CD14-positive monocyte (primary cell): ENCODE data around the gene IL5. TPM values are rescaled to one million over a fixed set of nuclear protein-coding genes. Genes with fewer than 3 reads are reported as not detected.

Experiments used
- DNase-seq, 3 donors: peaks; one replicate each; pipeline ENCODE4 v3.0.0-alpha.2; 2011 to 2022
- H2AFZ ChIP-seq: 2 replicates; pipeline ENCODE4 v1.6.0; 2012; ENCODE audit warnings: mild to moderate bottlenecking, low read depth, low read length, inconsistent platforms; ENCODE audit not compliant: insufficient read depth, poor library complexity, severe bottlenecking
- H3K27ac ChIP-seq, 2 donors: 1 replicate in 1 of 2; 2 replicates in 1 of 2; pipeline ENCODE4 v1.5.1; 2012 to 2013; ENCODE audit warnings: low read length in 2 of 2, control low read depth in 1 of 2, inconsistent platforms in 1 of 2, low read depth in 1 of 2, mild to moderate bottlenecking in 1 of 2
- H3K27me3 ChIP-seq, 2 donors: one replicate each; pipeline versions ENCODE4 v1.6.0 to v1.6.1; 2011 to 2013; ENCODE audit warnings: low read length in 2 of 2; ENCODE audit not compliant: control insufficient read depth in 2 of 2, insufficient read depth in 2 of 2
- H3K36me3 ChIP-seq, 2 donors: replicated peaks in 1 of 2; 1 replicate in 1 of 2; 2 replicates in 1 of 2; pipeline versions ENCODE4 v1.5.1 to v1.6.1; 2012 to 2013; ENCODE audit warnings: low read length in 2 of 2, control low read depth in 1 of 2, inconsistent platforms in 1 of 2, mild to moderate bottlenecking in 1 of 2; ENCODE audit not compliant: insufficient read depth in 2 of 2, control insufficient read depth in 1 of 2
- H3K4me1 ChIP-seq, 2 donors: 1 replicate in 1 of 2; 2 replicates in 1 of 2; pipeline versions ENCODE4 v1.5.1 to v1.6.1; 2012 to 2013; ENCODE audit warnings: low read length in 2 of 2, control low read depth in 1 of 2, inconsistent platforms in 1 of 2, mild to moderate bottlenecking in 1 of 2, moderate library complexity in 1 of 2; ENCODE audit not compliant: insufficient read depth in 2 of 2, control insufficient read depth in 1 of 2
- H3K4me2 ChIP-seq: replicated peaks from 2 replicates; pipeline ENCODE3; 2012; ENCODE audit warnings: low read length, moderate library complexity, mild to moderate bottlenecking; ENCODE audit not compliant: poor library complexity, severe bottlenecking; ENCODE audit errors: extremely low read depth
- H3K4me3 ChIP-seq, 3 experiments: fragments of 200-600 bp in 1 of 3; sonication (generic) in 1 of 3; replicated peaks in 1 of 3; 1 replicate in 2 of 3; 2 replicates in 1 of 3; pipeline ENCODE4 v1.5.1; 2011 to 2013; ENCODE audit warnings: low read length in 3 of 3, mild to moderate bottlenecking in 3 of 3, control low read depth in 2 of 3, low read depth in 2 of 3, inconsistent platforms in 1 of 3, moderate library complexity in 1 of 3
- H3K79me2 ChIP-seq: 2 replicates; pipeline ENCODE4 v1.6.0; 2012; ENCODE audit warnings: mild to moderate bottlenecking, control low read depth, inconsistent platforms, low read length, moderate library complexity; ENCODE audit not compliant: insufficient read depth
- H3K9ac ChIP-seq: 2 replicates; pipeline ENCODE4 v1.6.0; 2017; ENCODE audit warnings: low read length, mild to moderate bottlenecking; ENCODE audit not compliant: insufficient read depth, poor library complexity, severe bottlenecking
- H3K9me3 ChIP-seq, 2 donors: replicated peaks in 1 of 2; 1 replicate in 1 of 2; 2 replicates in 1 of 2; pipeline versions ENCODE4 v1.5.1 to v1.6.1; 2012 to 2013; ENCODE audit warnings: low read length in 2 of 2, control low read depth in 1 of 2; ENCODE audit not compliant: control insufficient read depth in 1 of 2, insufficient read depth in 1 of 2
- H4K20me1 ChIP-seq: 2 replicates; pipeline ENCODE4 v1.6.0; 2012; ENCODE audit warnings: mild to moderate bottlenecking, low read length, control low read depth, moderate library complexity; ENCODE audit not compliant: insufficient read depth
- H3K27ac Mint-ChIP-seq, 7 donors: one replicate each; pipeline ENCODE4 v1.8.0; 2020; ENCODE audit warnings: mild to moderate bottlenecking in 7 of 7, mixed read lengths in 7 of 7, moderate library complexity in 6 of 7, inconsistent platforms in 2 of 7
- H3K27me3 Mint-ChIP-seq, 3 donors: one replicate each; pipeline ENCODE4 v1.8.0; 2021 to 2022; ENCODE audit warnings: low read depth in 3 of 3, mild to moderate bottlenecking in 3 of 3, mixed read lengths in 3 of 3, moderate library complexity in 3 of 3, inconsistent platforms in 1 of 3
- H3K36me3 Mint-ChIP-seq, 2 donors: one replicate each; pipeline ENCODE4 v1.8.0; 2020; ENCODE audit warnings: mixed read lengths in 2 of 2, inconsistent platforms in 1 of 2, mild to moderate bottlenecking in 1 of 2
- H3K4me1 Mint-ChIP-seq: one replicate; pipeline ENCODE4 v1.8.0; 2020; ENCODE audit warnings: mild to moderate bottlenecking, mixed read lengths
- H3K4me3 Mint-ChIP-seq, 2 donors: one replicate each; pipeline ENCODE4 v1.8.0; 2020; ENCODE audit warnings: mild to moderate bottlenecking in 2 of 2, mixed read lengths in 2 of 2, moderate library complexity in 1 of 2
- H3K9me3 Mint-ChIP-seq, 7 donors: one replicate each; pipeline ENCODE4 v1.8.0; 2020 to 2022; ENCODE audit warnings: mixed read lengths in 7 of 7, mild to moderate bottlenecking in 6 of 7, moderate library complexity in 6 of 7, inconsistent platforms in 2 of 7
- WGBS: methylation state at CpG from one replicate; pipeline ENCODE4 v1.1.5; 2013; ENCODE audit warnings: missing lambda C conversion rate; ENCODE audit not compliant: insufficient coverage; 5-methylcytosine and 5-hydroxymethylcytosine counted together
- intact Hi-C, 2 donors: fragments of 100-400 bp; cut with micrococcal nuclease; formaldehyde crosslinking; loops; one replicate each; pipeline versions ENCODE4 v1.15.0 to v1.15.1; 2023
- polyA plus RNA-seq, 3 donors: library from polyadenylated mRNA; depleted of rRNA in 1 of 3; unstranded in 2 of 3; stranded (reverse) in 1 of 3; fragments of 300-500 nt in 2 of 3; fragments of >200 nt in 1 of 3; fragmentation: Illumina TruSeq in 2 of 3; gene quantifications; 1 replicate in 2 of 3; 2 replicates in 1 of 3; pipeline ENCODE4 v1.2.3, GENCODE V29; 2012 to 2021
- TF ChIP-seq, protein P1 (sequence below): fragments of 200-600 bp; IDR thresholded peaks from one replicate; pipeline ENCODE4 v1.8.0; 2022; ENCODE audit warnings: antibody characterized with exemption, mild to moderate bottlenecking

IL5 gene
- polyA plus RNA-seq, 3 donors = not detected

DNA sequence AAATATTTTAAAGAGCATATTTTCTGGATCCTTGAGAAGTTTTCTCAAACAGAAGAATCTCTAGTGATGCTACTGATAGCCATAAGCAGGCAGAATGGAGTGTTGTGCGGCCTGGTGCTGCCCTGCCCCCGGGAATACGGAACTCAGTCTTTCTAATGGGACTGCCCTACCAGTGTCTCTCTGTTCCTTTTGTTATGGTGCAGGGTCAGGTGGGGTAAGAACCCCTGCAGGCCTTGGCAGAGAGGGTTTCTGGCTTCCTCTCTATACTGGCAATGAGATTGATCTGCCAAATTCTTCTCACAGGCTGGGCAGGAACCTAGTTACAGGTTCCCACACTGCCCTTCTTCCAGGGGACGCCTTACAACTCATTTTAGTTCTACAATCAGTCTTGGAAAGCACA, 2.6 kb downstream of the IL5 start:
- TF ChIP-seq, protein P1, sequence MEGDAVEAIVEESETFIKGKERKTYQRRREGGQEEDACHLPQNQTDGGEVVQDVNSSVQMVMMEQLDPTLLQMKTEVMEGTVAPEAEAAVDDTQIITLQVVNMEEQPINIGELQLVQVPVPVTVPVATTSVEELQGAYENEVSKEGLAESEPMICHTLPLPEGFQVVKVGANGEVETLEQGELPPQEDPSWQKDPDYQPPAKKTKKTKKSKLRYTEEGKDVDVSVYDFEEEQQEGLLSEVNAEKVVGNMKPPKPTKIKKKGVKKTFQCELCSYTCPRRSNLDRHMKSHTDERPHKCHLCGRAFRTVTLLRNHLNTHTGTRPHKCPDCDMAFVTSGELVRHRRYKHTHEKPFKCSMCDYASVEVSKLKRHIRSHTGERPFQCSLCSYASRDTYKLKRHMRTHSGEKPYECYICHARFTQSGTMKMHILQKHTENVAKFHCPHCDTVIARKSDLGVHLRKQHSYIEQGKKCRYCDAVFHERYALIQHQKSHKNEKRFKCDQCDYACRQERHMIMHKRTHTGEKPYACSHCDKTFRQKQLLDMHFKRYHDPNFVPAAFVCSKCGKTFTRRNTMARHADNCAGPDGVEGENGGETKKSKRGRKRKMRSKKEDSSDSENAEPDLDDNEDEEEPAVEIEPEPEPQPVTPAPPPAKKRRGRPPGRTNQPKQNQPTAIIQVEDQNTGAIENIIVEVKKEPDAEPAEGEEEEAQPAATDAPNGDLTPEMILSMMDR = no peak
- Histone ChIP-seq H3K9me3 (no peaks in the 10 kb centered on the region), H3K9ac (no peak overlapping the region), H4K20me1 (no peaks in the 10 kb centered on the region), H3K4me3 (no peak overlapping the region), H3K4me1 (no peaks in the 10 kb centered on the region), H3K79me2 (no peaks in the 10 kb centered on the region), H3K36me3 (no peaks in the 10 kb centered on the region), H2AFZ (no peak overlapping the region), H3K27me3 (no peaks in the 10 kb centered on the region), H3K4me2 (no peak overlapping the region), H3K27ac (no peak overlapping the region)
- H3K4me3 Mint-ChIP-seq = no peak overlapping the region
- H3K36me3 Mint-ChIP-seq = no peaks in the 10 kb centered on the region
- H3K4me1 Mint-ChIP-seq = no peaks in the 10 kb centered on the region
- no peak overlapping the region for H3K27ac Mint-ChIP-seq
- no peak for DNase-seq
- H3K9me3 Mint-ChIP-seq = peaks cover 0 to 2% (median 0%) of the 10 kb centered on the region in 7 donors
- intact Hi-C loops = no loop called here
- 97% methylated on average over 4 of the region's 4 CpGs for WGBS
- peaks cover 3 to 5% (median 4%) of the 10 kb centered on the region in 3 donors for H3K27me3 Mint-ChIP-seq

DNA sequence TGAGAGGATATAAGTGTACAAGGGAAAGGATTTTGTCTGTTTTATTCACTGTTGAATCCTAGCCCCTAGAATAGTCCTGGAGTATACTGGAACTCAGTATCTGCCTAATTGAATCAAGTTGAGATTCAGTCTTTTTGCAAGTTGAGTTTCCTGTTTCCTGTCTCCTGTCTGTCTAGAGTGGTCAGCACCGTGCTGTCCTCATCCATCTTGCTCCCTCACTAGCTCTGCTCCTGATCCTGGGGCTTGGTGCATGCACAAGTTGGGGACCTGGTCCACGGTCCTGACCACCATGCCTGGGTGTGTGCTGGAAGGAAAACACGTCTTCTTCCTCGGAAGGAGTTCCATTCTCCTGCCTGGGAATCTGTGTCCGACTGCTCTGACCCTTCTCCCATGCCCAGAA, 3.2 kb downstream of the IL5 start:
- H3K4me3 Mint-ChIP-seq = no peak overlapping the region
- no peak overlapping the region for H3K27ac ChIP-seq
- H3K9me3 ChIP-seq = no peaks in the 10 kb centered on the region
- no peak for DNase-seq
- H4K20me1 ChIP-seq = no peaks in the 10 kb centered on the region
- H3K9ac ChIP-seq = no peak overlapping the region
- H3K9me3 Mint-ChIP-seq = peaks cover 0 to 2% (median 0%) of the 10 kb centered on the region in 7 donors
- H3K4me3 ChIP-seq = no peak overlapping the region
- 93% methylated on average over 4 of the region's 5 CpGs for WGBS
- peaks cover 3 to 6% (median 5%) of the 10 kb centered on the region in 3 donors for H3K27me3 Mint-ChIP-seq
- no peaks in the 10 kb centered on the region for H3K36me3 Mint-ChIP-seq
- H3K4me2 ChIP-seq = no peak overlapping the region
- H3K27ac Mint-ChIP-seq = no peak overlapping the region
- TF ChIP-seq, protein P1 = no peak
- H3K36me3 ChIP-seq = no peaks in the 10 kb centered on the region
- no peak overlapping the region for H2AFZ ChIP-seq
- no peaks in the 10 kb centered on the region for H3K79me2 ChIP-seq
- H3K27me3 ChIP-seq = no peaks in the 10 kb centered on the region
- no peaks in the 10 kb centered on the region for H3K4me1 Mint-ChIP-seq
- intact Hi-C loops = no loop called here
- no peaks in the 10 kb centered on the region for H3K4me1 ChIP-seq
